GM13976 (cell line): Measurements from ENCODE around the gene CUBN.

Experiments
- DNase-seq: peaks from one replicate; pipeline ENCODE4 v3.0.0; 2012; ENCODE audit warnings: low spot score
- CTCF ChIP-seq: IDR thresholded peaks from 2 replicates; pipeline ENCODE4 v1.5.1; 2012; ENCODE audit warnings: borderline replicate concordance, mild to moderate bottlenecking; ENCODE audit not compliant: insufficient read depth; ENCODE audit errors: extremely low read depth, missing control alignments, control extremely low read depth
- in situ Hi-C: fragments of 300-500 bp; cut with MboI; formaldehyde crosslinking; loops from one replicate; pipeline ENCODE4 v1.12.0; 2022; ENCODE audit warnings: low sequenced_read_pairs, mixed read lengths, inconsistent platforms; ENCODE audit not compliant: unreplicated experiment

CUBN gene

GRCh38 chr10:17101257-17101909 is 28.2 kb downstream of the CUBN start:
- TF ChIP-seq CTCF = no peak
- in situ Hi-C loops = no loop called here
- DNase-seq = no peak

DNA sequence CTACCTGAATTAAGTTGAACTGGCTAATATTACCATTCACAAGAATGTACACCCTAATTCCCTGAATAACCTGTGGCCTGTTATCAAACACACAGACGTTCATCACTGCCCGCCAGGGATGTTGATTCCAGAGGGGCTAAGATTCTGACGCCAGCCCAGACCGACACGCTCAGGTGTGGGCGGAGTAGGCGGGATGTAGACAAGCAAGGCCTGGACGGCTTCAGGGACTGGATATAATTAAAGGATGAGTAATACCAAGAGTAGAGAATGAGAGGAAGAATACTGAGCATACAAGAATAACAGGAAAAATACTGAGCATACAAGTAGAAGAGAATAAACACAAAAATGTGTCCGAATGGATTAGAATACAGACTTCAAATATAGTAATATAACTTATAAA is 29.0 kb downstream of the CUBN start:
- in situ Hi-C loops = no loop called here
- no peak for TF ChIP-seq CTCF
- no peak for DNase-seq

DNA sequence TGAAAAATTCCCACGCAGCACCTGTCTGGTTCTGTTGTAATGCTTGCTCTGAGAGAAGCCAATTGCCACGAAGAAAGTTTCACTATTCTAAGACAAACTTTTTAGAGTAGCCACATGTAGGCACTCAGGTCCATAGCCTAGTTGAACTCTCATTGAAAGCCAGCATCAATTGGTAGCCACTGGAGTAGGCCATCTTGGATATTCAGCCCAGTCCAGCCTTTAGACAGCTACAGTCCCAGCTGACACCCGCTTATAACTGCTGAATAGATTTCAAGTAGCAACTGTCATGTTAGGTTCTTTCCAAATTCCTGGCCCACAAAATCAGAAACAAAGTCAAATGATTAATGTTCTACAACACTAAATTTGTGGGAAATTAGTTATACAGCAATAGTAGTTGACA is 31.6 kb downstream of the CUBN start:
- in situ Hi-C loops = no loop called here
- TF ChIP-seq CTCF = no peak
- DNase-seq = no peak

DNA sequence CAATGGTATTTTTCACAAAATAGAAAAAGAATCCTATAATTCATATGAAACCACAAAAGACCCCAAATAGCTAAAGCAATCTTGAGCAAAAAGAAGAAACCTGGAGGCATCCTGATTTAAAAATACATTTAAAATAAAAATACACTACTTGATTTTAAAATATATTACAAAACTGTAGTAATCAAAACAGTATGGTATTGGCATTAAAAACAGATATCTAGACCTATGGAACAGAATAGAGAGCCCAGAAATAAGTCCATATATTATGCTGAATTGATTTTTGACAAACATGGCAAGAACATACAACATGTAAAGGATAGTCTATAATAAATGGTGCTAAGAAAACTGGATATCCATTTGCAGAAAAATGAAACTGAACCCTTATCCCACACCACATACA is 34.8 kb downstream of the CUBN start:
- in situ Hi-C loops = no loop called here
- TF ChIP-seq CTCF = no peak

DNA sequence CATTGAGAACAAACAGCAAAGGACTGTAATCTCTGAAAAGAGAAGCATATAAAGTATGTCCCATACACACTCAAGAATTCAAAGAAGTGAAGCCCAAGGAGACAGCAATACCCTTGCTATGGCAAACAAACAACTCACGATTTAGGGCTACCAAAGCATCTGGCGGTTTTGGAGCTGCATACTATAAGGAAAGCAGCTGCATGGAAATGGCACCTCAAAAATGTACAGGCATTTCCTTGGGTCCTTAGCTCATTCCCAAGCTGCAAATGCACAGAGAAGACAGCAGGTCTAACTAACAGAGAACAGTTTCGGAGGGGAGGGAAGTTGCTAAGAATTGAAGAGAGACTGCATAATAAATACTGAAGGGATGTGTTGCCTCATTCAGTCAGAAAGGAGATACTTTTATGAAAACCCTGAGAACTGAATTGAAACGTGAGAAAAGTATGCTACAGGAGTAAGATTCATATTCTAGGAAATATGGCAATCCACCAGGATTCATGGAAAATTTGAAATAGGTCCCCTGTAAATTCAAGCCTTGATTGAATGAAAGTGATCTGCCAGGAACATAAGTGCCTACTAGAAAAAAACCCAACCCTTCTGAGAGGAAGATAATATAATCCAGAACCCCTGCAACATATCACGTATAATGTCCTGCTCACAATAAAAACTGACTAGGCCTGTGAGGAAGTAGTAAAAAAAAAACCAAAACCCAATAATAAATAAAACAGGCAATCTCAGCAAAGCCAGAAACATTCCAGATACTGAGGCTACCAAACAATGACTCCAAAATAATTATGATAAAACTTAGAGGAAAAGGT is 36.4 kb downstream of the CUBN start:
- TF ChIP-seq CTCF = no peak
- DNase-seq = no peak
- in situ Hi-C loops = no loop called here

More for the DNA sequence above, 34.8 kb downstream of the CUBN start:
- no peak for DNase-seq

DNA sequence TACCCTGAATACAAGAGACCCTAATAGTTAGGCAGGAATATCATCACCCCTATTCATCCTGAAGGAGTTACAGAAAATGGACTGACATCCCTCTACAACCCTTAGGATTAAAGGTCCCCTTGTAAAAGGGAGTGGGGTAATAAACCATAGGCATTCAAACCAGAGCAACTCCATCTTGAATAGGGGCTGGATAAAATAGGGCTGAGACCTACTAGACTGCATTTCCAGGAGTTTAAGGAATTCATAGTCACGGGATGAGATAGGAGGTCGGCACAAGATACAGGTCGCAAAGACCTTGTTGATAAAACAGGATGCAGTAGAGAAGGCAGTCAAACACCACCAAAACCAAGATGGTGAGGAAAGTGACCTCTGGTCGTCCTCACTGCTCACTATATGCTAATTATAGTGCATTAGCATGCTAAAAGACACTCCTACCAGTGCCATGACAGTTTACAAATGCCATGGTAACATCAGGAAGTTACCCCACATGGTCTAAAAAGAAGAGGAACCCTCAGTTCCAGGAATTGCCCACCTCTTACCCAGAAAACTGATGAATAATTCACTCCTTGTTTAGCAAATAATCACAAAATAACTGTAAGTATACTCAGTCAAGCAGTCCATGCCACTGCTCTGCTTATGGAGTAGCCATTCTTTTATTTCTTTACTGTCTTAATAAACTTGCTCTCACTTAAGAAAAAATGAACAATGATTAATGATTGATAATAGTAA is 37.2 kb downstream of the CUBN start:
- no peak for DNase-seq
- in situ Hi-C loops = no loop called here
- TF ChIP-seq CTCF = no peak
